GM12891 (cell line): ENCODE data around the gene FAM168A.

Experiments
- POLR2A ChIP-seq: IDR thresholded peaks from 2 replicates; pipeline ENCODE4 v1.6.1; 2011; ENCODE audit warnings: low read depth, low read length, control low read depth
- POLR2AphosphoS5 ChIP-seq: IDR thresholded peaks from 2 replicates; pipeline ENCODE4 v1.6.1; 2011; ENCODE audit warnings: low read depth, low read length, control low read depth
- TAF1 ChIP-seq: IDR thresholded peaks from 2 replicates; pipeline ENCODE4 v1.6.1; 2011; ENCODE audit warnings: low read depth, low read length, control low read depth

GRCh38 chr11:73622926-73623593, 25.1 kb upstream of the FAM168A start:
- TF ChIP-seq POLR2AphosphoS5: no peak
- no peak for TF ChIP-seq POLR2A
- no peak for TF ChIP-seq TAF1
